ENCODE measurements around the gene AP2A1.

The AP2A1 gene

GRCh38 chr19:49847731-49848696 lies 81.2 kb downstream of the AP2A1 start:
- H3K27ac ChIP-seq, result peak overlapping the region; percentile 12
- TF ChIP-seq CTCF (IDR thresholded peaks at IDR 0.05), result no peak
- no peak for TF ChIP-seq ZFX (IDR thresholded peaks at IDR 0.05; ENCODE audit: borderline replicate concordance)

GRCh38 chr19:49848938-49849337 lies 82.1 kb downstream of the AP2A1 start:
- no peak for TF ChIP-seq ZFX (IDR thresholded peaks at IDR 0.05; ENCODE audit: borderline replicate concordance)
- TF ChIP-seq CTCF (IDR thresholded peaks at IDR 0.05), result no peak
- peak overlapping the region; percentile 12; the same call in 1 of the 2 replicates for H3K27ac ChIP-seq

GRCh38 chr19:49849433-49850220 lies 82.8 kb downstream of the AP2A1 start:
- H3K27ac ChIP-seq, result peak overlapping the region; percentile 96
- TF ChIP-seq CTCF (IDR thresholded peaks at IDR 0.05) (no peak), ZFX (IDR thresholded peaks at IDR 0.05; ENCODE audit: borderline replicate concordance) (no peak)

- peak overlapping the region; percentile 96 for H3K27ac ChIP-seq
- TF ChIP-seq CTCF (IDR thresholded peaks at IDR 0.05) (no peak), ZFX (IDR thresholded peaks at IDR 0.05; ENCODE audit: borderline replicate concordance) (no peak)
Observed at GRCh38 chr19:49850221-49850486, 83.4 kb downstream of the AP2A1 start.

GRCh38 chr19:49850487-49851342 lies 83.9 kb downstream of the AP2A1 start, which contains the start of gene PTOV1:
Gene PTOV1, plus strand, starts transcription at chr19:49851159.
- peak within 1 kb of the TSS; percentile 96 for H3K27ac ChIP-seq
- TF ChIP-seq CTCF (IDR thresholded peaks at IDR 0.05) (no peak), ZFX (IDR thresholded peaks at IDR 0.05; ENCODE audit: borderline replicate concordance) (no peak)

- peak overlapping the region; percentile 96 for H3K27ac ChIP-seq
- TF ChIP-seq ZFX (IDR thresholded peaks at IDR 0.05; ENCODE audit: borderline replicate concordance) (no peak), CTCF (IDR thresholded peaks at IDR 0.05) (no peak)
Observed at GRCh38 chr19:49851456-49852259, 84.9 kb downstream of the AP2A1 start.
